WTC11 (cell line): Measurements from ENCODE around the gene ACSBG1. TPM values are rescaled to one million over a fixed set of nuclear protein-coding genes. Genes with fewer than 3 reads are reported as not detected.

Source experiments
- ATAC-seq: fragments of 200-7000 bp; cut with Tn5 transposase; 2 replicates; pipeline ENCODE4 v1.10.0; 2021; ENCODE audit warnings: mild to moderate bottlenecking, moderate library complexity
- CTCF ChIA-PET: fragments of 300-600 bp; sonication (Branson Sonifier 250); formaldehyde crosslinking; loops from one replicate; lab custom pipeline; 2021; ENCODE audit warnings: antibody characterized with exemption; lab: Charles Lee
- POLR2A ChIA-PET: fragments of 350-600 bp; sonication (Branson Sonifier 250); formaldehyde crosslinking; loops from one replicate; lab custom pipeline; 2021; ENCODE audit warnings: antibody characterized with exemption; lab: Charles Lee
- DNase-seq: peaks from one replicate; pipeline ENCODE4 v3.0.0; 2021; ENCODE audit warnings: low spot score
- H3K27ac Mint-ChIP-seq: 2 replicates; pipeline ENCODE4 v1.8.0; 2021; ENCODE audit warnings: mixed read lengths
- H3K27me3 Mint-ChIP-seq: 2 replicates; pipeline ENCODE4 v1.8.0; 2021; ENCODE audit warnings: low read depth, mild to moderate bottlenecking, moderate library complexity, mixed read lengths
- H3K36me3 Mint-ChIP-seq: 2 replicates; pipeline ENCODE4 v1.8.0; 2021; ENCODE audit warnings: mixed read lengths
- H3K4me1 Mint-ChIP-seq: 2 replicates; pipeline ENCODE4 v1.8.0; 2022; ENCODE audit warnings: mixed read lengths
- H3K4me3 Mint-ChIP-seq: 2 replicates; pipeline ENCODE4 v1.8.0; 2021; ENCODE audit warnings: mild to moderate bottlenecking, moderate library complexity, mixed read lengths
- H3K9me3 Mint-ChIP-seq: 2 replicates; pipeline ENCODE4 v1.8.0; 2021; ENCODE audit warnings: mixed read lengths
- CDX4 ChIP-seq: fragments of 250-450 bp; sonication (Bioruptor Pico); IDR thresholded peaks from 2 replicates; pipeline ENCODE4 v1.9.0; 2021; ENCODE audit warnings: moderate library complexity, mild to moderate bottlenecking, inconsistent platforms, borderline replicate concordance
- GTF2I ChIP-seq: fragments of 250-450 bp; sonication (Bioruptor Pico); conservative IDR thresholded peaks from 2 replicates; pipeline ENCODE4 v1.4.0; 2021; ENCODE audit warnings: mild to moderate bottlenecking
- IRF1 ChIP-seq: sonication (generic); formaldehyde crosslinking; IDR thresholded peaks from 2 replicates; pipeline ENCODE4 v1.8.0; 2023; ENCODE audit warnings: missing genetic modification reagents
- IRF2 ChIP-seq: sonication (generic); formaldehyde crosslinking; IDR thresholded peaks from 2 replicates; pipeline ENCODE4 v1.8.0; 2022; ENCODE audit warnings: low read depth, missing genetic modification reagents, borderline replicate concordance
- MXD4 ChIP-seq: fragments of 250-450 bp; sonication (Bioruptor Pico); IDR thresholded peaks from 2 replicates; pipeline ENCODE4 v1.8.0; 2021; ENCODE audit warnings: mild to moderate bottlenecking, moderate library complexity, borderline replicate concordance
- MYBL2 ChIP-seq: sonication (generic); formaldehyde crosslinking; IDR thresholded peaks from 2 replicates; pipeline ENCODE4 v1.8.1; 2023; ENCODE audit warnings: mild to moderate bottlenecking, moderate library complexity, missing genetic modification reagents
- SMAD3 ChIP-seq: sonication (generic); formaldehyde crosslinking; IDR thresholded peaks from 2 replicates; pipeline ENCODE4 v1.8.0; 2022; ENCODE audit warnings: missing genetic modification reagents, mild to moderate bottlenecking, borderline replicate concordance
- SOX15 ChIP-seq: fragments of 250-450 bp; sonication (Bioruptor Pico); IDR thresholded peaks from 2 replicates; pipeline ENCODE4 v1.9.0; 2021; ENCODE audit warnings: mild to moderate bottlenecking
- ZBTB21 ChIP-seq: sonication (generic); formaldehyde crosslinking; IDR thresholded peaks from 2 replicates; pipeline ENCODE4 v1.8.1; 2023; ENCODE audit warnings: mild to moderate bottlenecking, missing genetic modification reagents, borderline replicate concordance
- ZNF138 ChIP-seq: sonication (generic); formaldehyde crosslinking; conservative IDR thresholded peaks from 2 replicates; pipeline ENCODE4 v1.8.1; 2022; ENCODE audit warnings: mild to moderate bottlenecking, moderate library complexity, missing genetic modification reagents
- ZNF219 ChIP-seq: sonication (generic); formaldehyde crosslinking; IDR thresholded peaks from 2 replicates; pipeline ENCODE4 v1.8.0; 2023; ENCODE audit warnings: missing genetic modification reagents, mild to moderate bottlenecking, borderline replicate concordance
- total RNA-seq: library from RNA; stranded (reverse); gene quantifications from 3 replicates; pipeline ENCODE4 v1.2.3, GENCODE V29; 2021
- TF ChIP-seq, protein P1 (sequence below): sonication (generic); formaldehyde crosslinking; conservative IDR thresholded peaks from 2 replicates; pipeline ENCODE4 v1.8.1; 2023; ENCODE audit warnings: mild to moderate bottlenecking, low read depth, missing genetic modification reagents, moderate library complexity
- TF ChIP-seq, protein P2 (sequence below): fragments of 250-450 bp; sonication (Bioruptor Pico); IDR thresholded peaks from 2 replicates; pipeline ENCODE4 v1.9.0; 2021; ENCODE audit warnings: mild to moderate bottlenecking
- TF ChIP-seq, protein P3 (sequence below): sonication (generic); formaldehyde crosslinking; IDR thresholded peaks from 2 replicates; pipeline ENCODE4 v1.8.1; 2022; ENCODE audit warnings: low read depth, mild to moderate bottlenecking, moderate library complexity, missing genetic modification reagents, borderline replicate concordance

Gene ACSBG1
- total RNA-seq, 1 experiment from 2014 or later: 5.8 TPM

DNA sequence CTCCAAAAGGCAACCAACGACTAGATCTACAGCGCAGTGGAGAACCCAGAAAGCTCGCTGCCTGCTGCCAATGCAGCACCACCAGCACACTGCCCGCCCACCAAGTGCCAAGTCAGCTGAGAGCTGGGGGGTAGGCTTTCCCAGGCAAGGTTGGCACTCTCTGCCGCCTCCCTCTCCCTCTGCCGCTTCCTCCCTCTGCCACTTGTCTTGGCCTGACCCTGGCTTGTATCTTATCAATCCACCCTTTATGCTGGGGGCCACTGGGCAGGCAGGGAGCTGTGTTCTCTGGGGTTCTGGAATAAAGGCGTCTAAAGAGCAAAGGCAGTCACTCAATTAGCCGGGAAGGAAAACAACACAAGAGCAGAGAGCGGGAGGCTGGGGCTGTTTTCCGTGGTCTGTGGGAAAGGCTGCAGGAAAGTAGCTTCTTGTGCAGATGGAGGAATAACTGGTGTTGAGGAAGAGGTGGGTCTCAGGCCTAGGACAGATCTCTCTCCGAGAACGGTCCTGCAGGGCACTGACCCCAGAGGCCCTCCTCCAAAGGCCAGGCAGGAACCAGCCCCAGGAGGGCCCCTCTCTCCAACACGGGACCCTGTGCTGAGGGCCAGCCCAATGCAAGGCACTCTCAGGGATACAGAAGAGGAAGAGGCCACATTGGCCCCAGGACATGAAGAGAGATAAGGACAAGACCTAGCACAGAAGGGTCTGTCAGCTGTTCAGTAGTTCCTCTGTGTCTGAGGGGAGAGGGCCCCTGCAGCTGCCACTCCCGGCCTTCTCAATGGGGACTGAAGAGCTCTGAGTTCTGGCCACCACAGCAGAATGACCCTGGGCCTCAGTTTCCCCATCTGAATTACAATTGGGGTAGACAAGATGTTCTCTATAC, 30.8 kb downstream of the ACSBG1 start (continued):
- TF ChIP-seq CDX4 (no peak), IRF2 (CRISPR knock-in tag) (no peak), ZNF219 (CRISPR knock-in tag) (no peak), ZNF138 (CRISPR knock-in tag) (no peak), GTF2I (CRISPR knock-in tag) (no peak)
- TF ChIP-seq, protein P1, sequence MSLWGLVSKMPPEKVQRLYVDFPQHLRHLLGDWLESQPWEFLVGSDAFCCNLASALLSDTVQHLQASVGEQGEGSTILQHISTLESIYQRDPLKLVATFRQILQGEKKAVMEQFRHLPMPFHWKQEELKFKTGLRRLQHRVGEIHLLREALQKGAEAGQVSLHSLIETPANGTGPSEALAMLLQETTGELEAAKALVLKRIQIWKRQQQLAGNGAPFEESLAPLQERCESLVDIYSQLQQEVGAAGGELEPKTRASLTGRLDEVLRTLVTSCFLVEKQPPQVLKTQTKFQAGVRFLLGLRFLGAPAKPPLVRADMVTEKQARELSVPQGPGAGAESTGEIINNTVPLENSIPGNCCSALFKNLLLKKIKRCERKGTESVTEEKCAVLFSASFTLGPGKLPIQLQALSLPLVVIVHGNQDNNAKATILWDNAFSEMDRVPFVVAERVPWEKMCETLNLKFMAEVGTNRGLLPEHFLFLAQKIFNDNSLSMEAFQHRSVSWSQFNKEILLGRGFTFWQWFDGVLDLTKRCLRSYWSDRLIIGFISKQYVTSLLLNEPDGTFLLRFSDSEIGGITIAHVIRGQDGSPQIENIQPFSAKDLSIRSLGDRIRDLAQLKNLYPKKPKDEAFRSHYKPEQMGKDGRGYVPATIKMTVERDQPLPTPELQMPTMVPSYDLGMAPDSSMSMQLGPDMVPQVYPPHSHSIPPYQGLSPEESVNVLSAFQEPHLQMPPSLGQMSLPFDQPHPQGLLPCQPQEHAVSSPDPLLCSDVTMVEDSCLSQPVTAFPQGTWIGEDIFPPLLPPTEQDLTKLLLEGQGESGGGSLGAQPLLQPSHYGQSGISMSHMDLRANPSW (CRISPR knock-in tag): no peak

GRCh38 chr15:78201281-78202190, 32.8 kb downstream of the ACSBG1 start:
- ATAC-seq: no peak
- Mint-ChIP-seq H3K9me3 (no peaks in the 10 kb centered on the region), H3K36me3 (no peaks in the 10 kb centered on the region), H3K4me1 (peaks cover 4% of the 10 kb centered on the region), H3K27ac (no peak overlapping the region), H3K4me3 (no peak overlapping the region), H3K27me3 (no peaks in the 10 kb centered on the region)
- ChIA-PET CTCF (no interaction called here), POLR2A (no interaction called here)
- TF ChIP-seq SOX15 (no peak), MYBL2 (CRISPR knock-in tag) (no peak), ZNF219 (CRISPR knock-in tag) (no peak), ZBTB21 (CRISPR knock-in tag) (no peak), SMAD3 (CRISPR knock-in tag) (no peak), IRF2 (CRISPR knock-in tag) (no peak), MXD4 (CRISPR knock-in tag) (no peak), IRF1 (CRISPR knock-in tag) (no peak)
- TF ChIP-seq, protein P2, sequence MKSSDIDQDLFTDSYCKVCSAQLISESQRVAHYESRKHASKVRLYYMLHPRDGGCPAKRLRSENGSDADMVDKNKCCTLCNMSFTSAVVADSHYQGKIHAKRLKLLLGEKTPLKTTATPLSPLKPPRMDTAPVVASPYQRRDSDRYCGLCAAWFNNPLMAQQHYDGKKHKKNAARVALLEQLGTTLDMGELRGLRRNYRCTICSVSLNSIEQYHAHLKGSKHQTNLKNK: no peak
- TF ChIP-seq, protein P3, sequence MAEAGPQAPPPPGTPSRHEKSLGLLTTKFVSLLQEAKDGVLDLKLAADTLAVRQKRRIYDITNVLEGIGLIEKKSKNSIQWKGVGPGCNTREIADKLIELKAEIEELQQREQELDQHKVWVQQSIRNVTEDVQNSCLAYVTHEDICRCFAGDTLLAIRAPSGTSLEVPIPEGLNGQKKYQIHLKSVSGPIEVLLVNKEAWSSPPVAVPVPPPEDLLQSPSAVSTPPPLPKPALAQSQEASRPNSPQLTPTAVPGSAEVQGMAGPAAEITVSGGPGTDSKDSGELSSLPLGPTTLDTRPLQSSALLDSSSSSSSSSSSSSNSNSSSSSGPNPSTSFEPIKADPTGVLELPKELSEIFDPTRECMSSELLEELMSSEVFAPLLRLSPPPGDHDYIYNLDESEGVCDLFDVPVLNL: no peak
- DNase-seq: no peak
